GM23338 (cell line): ENCODE measurements around the gene LRRC3. TPM values are rescaled to one million over a fixed set of nuclear protein-coding genes. Genes with fewer than 3 reads are reported as not detected.
A peak's percentile ranks its signal among the peaks of the same experiment; 100 is the strongest.

Experiments used
- ATAC-seq: fragments of 200-7000 bp; cut with Tn5 transposase; 3 replicates; pipeline ENCODE4 v1.9.1; 2020
- DNase-seq: peaks from one replicate; pipeline ENCODE4 v3.0.0-alpha.2; 2015; ENCODE audit warnings: low spot score
- H2AFZ ChIP-seq: fragments of 200-600 bp; sonication (generic); 2 replicates; pipeline ENCODE4 v1.8.0; 2016; ENCODE audit warnings: antibody characterized with exemption, mild to moderate bottlenecking, moderate library complexity
- H3F3A ChIP-seq: fragments of 200-600 bp; sonication (generic); replicated peaks from 2 replicates; pipeline ENCODE4 v1.8.0; 2017; ENCODE audit warnings: antibody characterized with exemption, mixed run types, low read depth
- H3K27ac ChIP-seq: fragments of 200-600 bp; sonication (generic); 2 replicates; pipeline ENCODE4 v1.6.1; 2016; ENCODE audit warnings: low read depth
- H3K27me3 ChIP-seq: fragments of 200-600 bp; sonication (generic); 2 replicates; pipeline ENCODE4 v1.8.0; 2016; ENCODE audit warnings: mild to moderate bottlenecking, mixed run types, moderate library complexity; ENCODE audit not compliant: insufficient read depth
- H3K36me3 ChIP-seq: fragments of 200-600 bp; sonication (generic); 2 replicates; pipeline ENCODE4 v1.8.0; 2016; ENCODE audit warnings: mild to moderate bottlenecking; ENCODE audit not compliant: insufficient read depth
- H3K4me1 ChIP-seq: fragments of 200-600 bp; sonication (generic); 2 replicates; pipeline ENCODE4 v1.8.0; 2016; ENCODE audit warnings: mild to moderate bottlenecking, moderate library complexity; ENCODE audit not compliant: insufficient read depth
- H3K4me2 ChIP-seq: fragments of 200-600 bp; sonication (generic); 2 replicates; pipeline ENCODE4 v1.7.1; 2017; ENCODE audit warnings: mixed run types
- H3K4me3 ChIP-seq: fragments of 200-600 bp; sonication (generic); 2 replicates; pipeline ENCODE4 v1.6.1; 2016; ENCODE audit warnings: mixed run types
- H3K79me2 ChIP-seq: fragments of 200-600 bp; sonication (generic); replicated peaks from 2 replicates; pipeline ENCODE4 v1.8.0; 2017; ENCODE audit warnings: mild to moderate bottlenecking; ENCODE audit not compliant: insufficient read depth
- H3K9me2 ChIP-seq: fragments of 200-600 bp; sonication (generic); 2 replicates; pipeline ENCODE4 v1.8.0; 2017; ENCODE audit not compliant: insufficient read depth
- H4K20me1 ChIP-seq: fragments of 200-600 bp; sonication (generic); replicated peaks from 2 replicates; pipeline ENCODE4 v1.8.0; 2017; ENCODE audit warnings: mild to moderate bottlenecking; ENCODE audit not compliant: insufficient read depth
- H3K27ac Mint-ChIP-seq: 2 replicates; pipeline ENCODE4 v1.8.0; 2020; ENCODE audit warnings: inconsistent platforms, mild to moderate bottlenecking, moderate library complexity, mixed read lengths
- H3K27me3 Mint-ChIP-seq: 3 replicates; pipeline ENCODE4 v1.8.0; 2022; ENCODE audit warnings: low read depth, mild to moderate bottlenecking, moderate library complexity, mixed read lengths, inconsistent platforms; ENCODE audit not compliant: insufficient read depth, poor library complexity
- H3K36me3 Mint-ChIP-seq: 3 replicates; pipeline ENCODE4 v1.8.0; 2021; ENCODE audit warnings: low read depth, mild to moderate bottlenecking, inconsistent platforms, moderate library complexity, mixed read lengths
- H3K4me1 Mint-ChIP-seq: 3 replicates; pipeline ENCODE4 v1.8.0; 2020; ENCODE audit warnings: mild to moderate bottlenecking, inconsistent platforms, mixed read lengths
- H3K4me3 Mint-ChIP-seq: 3 replicates; pipeline ENCODE4 v1.8.0; 2021; ENCODE audit warnings: moderate library complexity, mild to moderate bottlenecking, inconsistent platforms, mixed read lengths
- H3K9me3 Mint-ChIP-seq: 3 replicates; pipeline ENCODE4 v1.8.0; 2020; ENCODE audit warnings: moderate library complexity, mild to moderate bottlenecking, inconsistent platforms, mixed read lengths
- JUNB ChIP-seq: IDR thresholded peaks from one replicate; pipeline ENCODE4 v1.6.1; 2016; ENCODE audit warnings: antibody characterized with exemption; ENCODE audit not compliant: unreplicated experiment
- NANOG ChIP-seq: IDR thresholded peaks from 2 replicates; pipeline ENCODE4 v1.6.1; 2016; ENCODE audit warnings: antibody characterized with exemption, borderline replicate concordance
- polyA plus RNA-seq: library from polyadenylated mRNA; unstranded; fragments of >200 nt; fragmentation: Nextera tagmentation; extraction: Ambion mirVana; gene quantifications from 2 replicates; pipeline ENCODE4 v1.2.1, GENCODE V29; 2016
- small RNA-seq: library from RNA; depleted of rRNA; stranded (forward); fragments of <200 nt; gene quantifications from one replicate; pipeline ENCODE3, GENCODE V24; 2014; ENCODE audit warnings: low replicate concordance
- total RNA-seq: library from RNA; depleted of rRNA; stranded (reverse); fragments of >200 nt; shearing (Covaris generic); gene quantifications from 2 replicates; pipeline ENCODE4 v1.2.3, GENCODE V29; 2014; rRNA removed

The LRRC3 gene
- total and polyA plus RNA-seq, 2 experiments from 2014 or later, result 0.95 to 6.8 TPM

DNA sequence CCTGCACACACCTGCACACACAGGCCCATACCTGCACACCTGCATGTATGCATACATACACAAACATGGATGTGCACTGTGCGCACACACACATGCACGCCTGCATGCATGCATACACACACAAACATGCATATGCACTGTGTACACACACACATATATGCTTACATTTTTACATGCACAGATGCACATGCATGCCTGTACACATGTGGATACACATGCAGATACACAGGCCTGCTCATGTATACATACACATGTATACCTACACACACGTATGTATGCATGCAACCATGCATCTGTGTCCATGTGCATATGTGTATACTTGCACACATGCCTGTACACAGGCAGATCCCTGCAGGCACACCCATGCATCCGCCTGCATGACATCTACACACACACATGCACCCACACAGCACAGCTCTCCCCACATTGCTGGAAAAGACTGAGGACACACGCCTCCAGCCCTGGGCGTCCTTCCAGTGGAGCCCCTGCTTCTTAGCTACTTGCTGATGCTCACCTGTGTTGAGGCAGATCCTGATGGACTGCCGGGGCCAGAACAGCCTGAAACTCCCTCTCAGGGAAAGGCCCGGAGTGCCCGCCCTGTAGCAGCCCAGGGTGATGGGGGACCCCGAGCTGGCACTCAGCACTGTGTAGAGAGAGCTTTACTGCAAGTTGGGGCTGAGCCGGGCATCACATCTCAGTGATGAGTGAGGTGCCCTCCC lies 56.1 kb downstream of the LRRC3 start:
- Mint-ChIP-seq H3K27me3 (peaks cover 14% of the 10 kb centered on the region), H3K27ac (no peak overlapping the region), H3K9me3 (no peaks in the 10 kb centered on the region; the same call in 2 of the 3 replicates), H3K4me1 (no peaks in the 10 kb centered on the region; the same call in 2 of the 3 replicates), H3K36me3 (no peaks in the 10 kb centered on the region), H3K4me3 (peak overlapping the region; percentile 50; the same call in 1 of the 3 replicates)
- H3K4me1 ChIP-seq, result no peaks in the 10 kb centered on the region
- no peak overlapping the region for H3K4me2 ChIP-seq
- no peak overlapping the region for H2AFZ ChIP-seq
- H4K20me1 ChIP-seq, result no peaks in the 10 kb centered on the region
- DNase-seq (no peak), ATAC-seq (no peak)
- no peaks in the 10 kb centered on the region for H3F3A ChIP-seq
- H3K27me3 ChIP-seq, result no peaks in the 10 kb centered on the region
- no peaks in the 10 kb centered on the region for H3K9me2 ChIP-seq
- no peak overlapping the region for H3K4me3 ChIP-seq
- no peaks in the 10 kb centered on the region for H3K36me3 ChIP-seq
- H3K27ac ChIP-seq, result no peak overlapping the region
- no peaks in the 10 kb centered on the region for H3K79me2 ChIP-seq
- TF ChIP-seq JUNB, result no peak
- TF ChIP-seq NANOG, result no peak

Small RNA genes lying within 50 kb of the gene (small RNA-seq; reads per million reads assigned to genes)
- not detected for gene RF00285

Other genes starting within 250 kb of the LRRC3 start
- gene ICOSLG, start 214.6 kb upstream of the LRRC3 start, total RNA-seq, result 2.2 and 4.6 TPM in 2 replicates
- 1.3 and 1.6 TPM in 2 replicates for gene ICOSLG, start 214.6 kb upstream of the LRRC3 start, polyA plus RNA-seq
- gene DNMT3L, start 193.6 kb upstream of the LRRC3 start, total RNA-seq, result not detected in 2 replicates
- gene DNMT3L, start 193.6 kb upstream of the LRRC3 start, polyA plus RNA-seq, result 0.26 and 0.27 TPM in 2 replicates
- 0.10 TPM in 1 of 2 replicates, not detected in the other for gene AIRE, start 169.6 kb upstream of the LRRC3 start, total RNA-seq
- not detected in 2 replicates for gene AIRE, start 169.6 kb upstream of the LRRC3 start, polyA plus RNA-seq
- 92.3 and 106 TPM in 2 replicates for gene PFKL, start 155.5 kb upstream of the LRRC3 start, total RNA-seq
- gene PFKL, start 155.5 kb upstream of the LRRC3 start, polyA plus RNA-seq, result 39.9 and 40.3 TPM in 2 replicates
- gene CFAP410, start 116.1 kb upstream of the LRRC3 start, total RNA-seq, result 23.2 and 24.0 TPM in 2 replicates
- gene CFAP410, start 116.1 kb upstream of the LRRC3 start, polyA plus RNA-seq, result 11.0 and 15.4 TPM in 2 replicates
- 0.83 and 2.0 TPM in 2 replicates for gene TRPM2, start 101.9 kb upstream of the LRRC3 start, total RNA-seq
- 0.50 and 0.53 TPM in 2 replicates for gene TRPM2, start 101.9 kb upstream of the LRRC3 start, polyA plus RNA-seq
- not detected in 2 replicates for gene KRTAP10-1, start 84.7 kb downstream of the LRRC3 start, total RNA-seq
- not detected in 2 replicates for gene KRTAP10-1, start 84.7 kb downstream of the LRRC3 start, polyA plus RNA-seq
- gene KRTAP10-2, start 96.0 kb downstream of the LRRC3 start, total RNA-seq, result not detected in 2 replicates
- gene KRTAP10-2, start 96.0 kb downstream of the LRRC3 start, polyA plus RNA-seq, result 0.24 TPM in 1 of 2 replicates, not detected in the other
- gene KRTAP10-3, start 103.3 kb downstream of the LRRC3 start, total RNA-seq, result not detected in 2 replicates
- gene KRTAP10-3, start 103.3 kb downstream of the LRRC3 start, polyA plus RNA-seq, result not detected in 2 replicates
- gene KRTAP10-4, start 118.2 kb downstream of the LRRC3 start, total RNA-seq, result not detected in 2 replicates
- gene KRTAP10-4, start 118.2 kb downstream of the LRRC3 start, polyA plus RNA-seq, result not detected in 2 replicates
- gene KRTAP10-5, start 125.1 kb downstream of the LRRC3 start, total RNA-seq, result not detected in 2 replicates
- gene KRTAP10-5, start 125.1 kb downstream of the LRRC3 start, polyA plus RNA-seq, result not detected in 2 replicates
- gene KRTAP10-6, start 137.0 kb downstream of the LRRC3 start, total RNA-seq, result not detected in 2 replicates
- gene KRTAP10-6, start 137.0 kb downstream of the LRRC3 start, polyA plus RNA-seq, result not detected in 2 replicates
- gene KRTAP10-7, start 145.1 kb downstream of the LRRC3 start, total RNA-seq, result not detected in 2 replicates
- gene KRTAP10-7, start 145.1 kb downstream of the LRRC3 start, polyA plus RNA-seq, result not detected in 2 replicates
- not detected in 2 replicates for gene KRTAP10-8, start 156.6 kb downstream of the LRRC3 start, total RNA-seq
- not detected in 2 replicates for gene KRTAP10-8, start 156.6 kb downstream of the LRRC3 start, polyA plus RNA-seq
- not detected in 2 replicates for gene KRTAP10-9, start 171.6 kb downstream of the LRRC3 start, total RNA-seq
- gene KRTAP10-9, start 171.6 kb downstream of the LRRC3 start, polyA plus RNA-seq, result not detected in 2 replicates
- gene KRTAP10-10, start 181.8 kb downstream of the LRRC3 start, total RNA-seq, result not detected in 2 replicates
- gene KRTAP10-10, start 181.8 kb downstream of the LRRC3 start, polyA plus RNA-seq, result not detected in 2 replicates
- gene KRTAP10-11, start 190.9 kb downstream of the LRRC3 start, total RNA-seq, result not detected in 2 replicates
- not detected in 2 replicates for gene KRTAP10-11, start 190.9 kb downstream of the LRRC3 start, polyA plus RNA-seq
- not detected in 2 replicates for gene KRTAP12-4, start 199.1 kb downstream of the LRRC3 start, total RNA-seq
- gene KRTAP12-4, start 199.1 kb downstream of the LRRC3 start, polyA plus RNA-seq, result not detected in 2 replicates
- gene KRTAP12-3, start 202.4 kb downstream of the LRRC3 start, total RNA-seq, result not detected in 2 replicates
- not detected in 2 replicates for gene KRTAP12-3, start 202.4 kb downstream of the LRRC3 start, polyA plus RNA-seq
- not detected in 2 replicates for gene KRTAP12-2, start 211.4 kb downstream of the LRRC3 start, total RNA-seq
- gene KRTAP12-2, start 211.4 kb downstream of the LRRC3 start, polyA plus RNA-seq, result not detected in 2 replicates
- not detected in 2 replicates for gene KRTAP12-1, start 226.7 kb downstream of the LRRC3 start, total RNA-seq
- gene KRTAP12-1, start 226.7 kb downstream of the LRRC3 start, polyA plus RNA-seq, result not detected in 2 replicates
- not detected in 2 replicates for gene KRTAP10-12, start 241.7 kb downstream of the LRRC3 start, total RNA-seq
- not detected in 2 replicates for gene KRTAP10-12, start 241.7 kb downstream of the LRRC3 start, polyA plus RNA-seq